H1 (cell line): ENCODE measurements around the gene SLX9. TPM values are rescaled to one million over a fixed set of nuclear protein-coding genes. Genes with fewer than 3 reads are reported as not detected.

Experiments used
- FOSL1 ChIP-seq: IDR thresholded peaks from 2 replicates; pipeline ENCODE4 v1.6.1; 2011; ENCODE audit warnings: mild to moderate bottlenecking, low read depth, low read length, moderate library complexity; ENCODE audit not compliant: insufficient read depth
- JUN ChIP-seq: IDR thresholded peaks from 2 replicates; pipeline ENCODE4 v1.6.1; 2011; ENCODE audit warnings: low read depth, mild to moderate bottlenecking, improper control_type of control experiment, low read length
- polyA plus RNA-seq, 7 experiments: library from polyadenylated mRNA; depleted of rRNA in 3 of 7; stranded (reverse) in 5 of 7; unstranded in 2 of 7; fragments of >200 nt in 5 of 7; fragments of 200-250 nt in 2 of 7; gene quantifications; 1 replicate in 5 of 7; 2 replicates in 1 of 7; 4 replicates in 1 of 7; pipeline versions ENCODE4 v1.2.1 to v1.2.3, GENCODE V29; 2011 to 2013; ENCODE audit warnings: missing spikeins in 2 of 7, mixed read lengths in 2 of 7
- total RNA-seq: library from RNA; stranded (reverse); fragmentation: NEBNext Ultra II Directional; extraction: Animal tissue kit (Norgen Biotek cat#: 25700); gene quantifications from 2 replicates; pipeline ENCODE4 v1.2.1, GENCODE V29; 2021

SLX9 gene
- total and polyA plus RNA-seq, 2 of the 8 experiments (the other 6 are each of a cell fraction or from before 2014, with no cell fraction given), result 17.7 to 57.3 TPM

DNA sequence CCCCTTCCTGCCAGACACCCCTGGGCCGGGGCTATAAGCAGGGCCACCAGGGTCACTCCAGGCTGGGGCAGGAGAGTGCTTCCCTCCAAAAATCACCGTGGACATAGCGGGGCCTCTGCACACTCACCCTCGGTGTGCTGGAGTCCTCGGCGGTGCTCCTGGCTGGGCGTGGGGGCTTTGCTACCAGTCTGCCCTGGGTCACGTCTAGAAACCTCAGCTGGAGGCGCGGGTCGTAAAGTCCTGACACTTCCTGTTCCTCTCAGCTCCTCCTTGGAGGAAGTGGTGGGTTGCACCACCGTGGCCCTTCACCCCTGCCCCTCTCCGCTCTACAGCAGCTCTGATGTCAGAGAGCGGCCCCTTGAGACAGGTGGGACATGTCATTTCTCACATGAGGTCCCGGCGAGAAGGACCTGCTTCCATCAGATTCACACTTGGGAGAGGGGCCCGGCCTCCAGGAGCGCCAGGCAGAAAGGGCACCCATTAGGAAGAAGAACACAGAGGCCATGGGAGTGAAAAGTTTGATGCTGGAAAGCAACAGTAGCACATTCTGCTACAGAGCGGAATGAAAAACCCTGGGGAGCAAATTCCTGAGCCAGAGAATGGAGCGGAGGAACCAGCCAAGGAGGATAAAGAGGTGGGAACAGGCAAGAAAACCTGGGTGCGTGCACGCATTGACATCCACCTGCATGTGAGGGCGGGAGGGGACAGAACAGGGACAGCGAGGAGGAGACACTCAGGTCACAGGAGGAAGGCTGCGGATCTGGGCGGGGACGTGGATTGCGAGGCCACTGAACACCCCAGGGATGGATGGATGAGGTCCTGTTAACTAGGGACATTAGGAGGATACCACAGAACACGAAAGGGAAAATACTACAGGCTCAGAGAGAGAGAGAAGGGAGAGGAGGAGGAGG is 18.9 kb upstream of the SLX9 start, which contains the start of gene ITGB2 (continued):
- TF ChIP-seq FOSL1, result no peak
- no peak for TF ChIP-seq JUN
- TF ChIP-seq, all 59 proteins: peak for 3
